ENCODE results near the gene GATAD2A. TPM values are rescaled to one million over a fixed set of nuclear protein-coding genes. Genes with fewer than 3 reads are reported as not detected.

The GATAD2A gene
- total RNA-seq, 1 experiment from 2014 or later, result 80.3 TPM

DNA sequence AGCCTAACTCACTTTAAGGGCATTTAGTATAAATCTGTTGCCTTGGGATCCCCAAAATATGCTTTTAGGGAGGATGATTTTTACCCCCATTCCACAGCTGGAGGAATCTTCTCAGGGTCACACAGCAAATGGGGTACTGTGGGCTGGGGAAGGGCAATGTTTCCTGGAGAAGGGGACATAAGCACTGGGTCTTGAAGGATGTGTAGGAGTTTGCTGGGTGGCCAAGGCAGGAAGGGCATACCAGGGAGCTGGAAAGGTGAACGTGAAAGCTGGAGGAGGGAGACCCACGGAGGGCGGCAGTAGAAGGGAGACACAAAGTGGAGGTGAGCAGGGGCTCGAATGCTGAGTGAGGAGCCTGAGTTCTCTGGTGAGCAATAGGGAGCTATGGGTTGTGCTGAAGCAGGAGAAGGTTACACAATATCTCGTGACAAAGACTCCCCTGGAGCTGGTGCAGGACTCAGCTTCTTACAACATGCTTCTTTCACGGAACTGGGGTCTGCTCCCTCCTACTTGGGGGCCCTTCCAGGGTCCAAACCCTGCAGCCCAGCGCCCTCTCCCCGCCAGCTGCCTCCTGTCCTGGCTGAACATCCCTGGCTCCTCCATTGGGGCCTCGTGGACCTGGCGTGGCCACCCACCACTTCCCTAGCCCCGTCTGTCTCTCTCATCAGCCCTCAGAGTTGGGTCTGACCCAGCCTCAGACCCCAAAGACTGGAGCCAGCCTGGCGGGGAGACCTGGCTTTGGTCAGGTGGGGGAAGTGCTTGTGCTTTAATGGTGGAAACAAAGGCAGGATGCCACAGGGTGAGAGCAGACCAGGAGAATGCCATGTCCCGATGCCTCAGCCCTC is 143.7 kb downstream of the GATAD2A start:
- in situ Hi-C loops (cut with HindIII; ENCODE audit: low sequenced_read_pairs), result no loop called here
- no peak for DNase-seq (ENCODE audit: low spot score)

GRCh38 chr19:19549804-19550464 is 144.5 kb downstream of the GATAD2A start:
- no peak for DNase-seq (ENCODE audit: low spot score)
- in situ Hi-C loops (cut with HindIII; ENCODE audit: low sequenced_read_pairs), result no loop called here

- in situ Hi-C loops (cut with HindIII; ENCODE audit: low sequenced_read_pairs), result no loop called here
- no peak for DNase-seq (ENCODE audit: low spot score)
These were observed 145.0 kb downstream of the GATAD2A start for GRCh38 chr19:19550485-19550929.

- DNase-seq (ENCODE audit: low spot score), result no peak
- in situ Hi-C loops (cut with HindIII; ENCODE audit: low sequenced_read_pairs), result no loop called here
These were observed 145.7 kb downstream of the GATAD2A start for GRCh38 chr19:19550972-19551852.

DNA sequence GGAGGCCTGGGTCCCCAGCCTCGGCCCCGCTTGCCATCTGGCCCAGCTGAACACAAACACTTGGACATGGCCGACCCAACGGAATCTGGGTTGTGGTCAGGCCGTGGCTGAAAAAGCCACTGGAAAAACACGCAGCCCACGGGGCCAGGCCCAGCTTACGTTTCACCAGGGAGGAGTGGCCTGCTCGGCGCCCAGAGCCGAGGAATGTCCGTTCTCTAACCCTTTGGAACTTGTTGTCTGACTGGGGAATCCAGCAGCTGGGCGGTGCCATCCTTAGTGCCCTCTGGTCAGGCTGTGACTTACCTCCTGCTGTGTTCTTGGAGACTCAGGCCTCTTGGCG is 146.3 kb downstream of the GATAD2A start:
- no peak for DNase-seq (ENCODE audit: low spot score)
- in situ Hi-C loops (cut with HindIII; ENCODE audit: low sequenced_read_pairs), result no loop called here

DNA sequence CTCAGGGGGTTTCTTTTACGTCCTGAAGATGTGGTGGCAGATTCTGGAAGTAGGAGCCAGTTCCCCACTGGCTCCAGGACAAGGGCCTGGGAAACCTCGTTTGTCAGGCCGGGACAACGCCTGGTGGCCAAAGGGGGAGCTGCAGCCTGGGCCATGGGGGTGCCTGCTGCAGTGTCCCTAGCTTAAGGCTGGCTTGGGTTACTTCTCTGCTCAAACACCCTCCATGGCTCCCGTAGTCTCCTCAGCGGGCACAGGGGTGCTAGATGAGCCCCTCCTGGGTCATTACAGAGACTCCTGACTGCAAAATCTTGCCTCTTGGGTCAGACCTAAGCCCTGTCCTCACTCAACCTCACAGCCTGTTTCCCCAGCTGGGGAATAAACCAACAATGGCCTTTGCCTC is 147.3 kb downstream of the GATAD2A start:
- in situ Hi-C loops (cut with HindIII; ENCODE audit: low sequenced_read_pairs), result no loop called here
- no peak for DNase-seq (ENCODE audit: low spot score)

- in situ Hi-C loops (cut with HindIII; ENCODE audit: low sequenced_read_pairs), result no loop called here
These were observed 148.2 kb downstream of the GATAD2A start for GRCh38 chr19:19553670-19554069.

DNA sequence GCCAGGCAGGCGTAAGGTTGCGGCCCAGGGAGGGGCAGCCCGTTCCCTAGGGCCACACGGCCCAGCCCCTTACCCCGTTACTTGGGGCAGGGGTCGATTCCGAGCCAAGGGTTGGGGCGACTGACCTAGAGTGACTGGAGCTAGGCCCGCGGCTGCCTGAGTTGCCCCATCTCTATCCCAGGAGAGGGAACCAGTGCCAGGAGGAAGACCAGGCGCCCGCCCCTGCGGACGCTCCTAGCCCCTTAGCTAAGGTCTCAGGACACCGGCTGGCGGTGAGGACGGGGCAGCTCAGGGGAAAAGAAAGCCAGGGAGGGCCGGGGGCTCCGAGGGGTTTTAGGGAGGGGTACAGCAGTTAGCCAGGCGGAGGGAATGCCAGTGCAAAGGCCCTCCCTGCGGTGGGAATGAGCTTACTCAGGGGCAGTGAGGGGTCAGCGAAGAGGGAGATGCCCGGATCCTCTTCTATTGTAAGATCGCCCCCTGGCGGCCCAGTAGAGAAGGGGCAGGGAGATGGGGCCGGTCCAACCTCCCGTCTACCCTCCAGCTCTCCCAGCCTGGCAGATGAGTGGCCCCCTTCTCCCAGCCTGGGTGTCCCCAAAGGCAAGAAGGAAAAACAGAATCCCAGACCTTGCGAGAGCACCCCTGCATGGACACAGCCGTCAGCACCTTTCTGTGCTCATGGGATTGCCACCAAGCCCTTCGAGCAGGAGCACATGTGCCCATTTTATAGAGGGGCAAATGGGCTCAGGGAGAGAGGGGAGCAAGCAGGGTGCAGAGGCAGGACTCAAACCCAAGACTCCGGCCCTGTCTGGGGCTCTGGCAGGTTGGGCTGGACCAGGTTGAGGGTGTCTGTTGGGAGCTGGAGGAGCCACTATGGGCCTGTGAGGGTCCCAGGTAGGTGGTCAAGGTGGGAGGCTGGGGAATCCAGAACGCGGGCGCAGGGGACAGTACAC is 148.9 kb downstream of the GATAD2A start:
- in situ Hi-C loops (cut with HindIII; ENCODE audit: low sequenced_read_pairs), result no loop called here
- no peak for DNase-seq (ENCODE audit: low spot score)

More at GRCh38 chr19:19553670-19554069, 148.2 kb downstream of the GATAD2A start:
- no peak for DNase-seq (ENCODE audit: low spot score)

DNA sequence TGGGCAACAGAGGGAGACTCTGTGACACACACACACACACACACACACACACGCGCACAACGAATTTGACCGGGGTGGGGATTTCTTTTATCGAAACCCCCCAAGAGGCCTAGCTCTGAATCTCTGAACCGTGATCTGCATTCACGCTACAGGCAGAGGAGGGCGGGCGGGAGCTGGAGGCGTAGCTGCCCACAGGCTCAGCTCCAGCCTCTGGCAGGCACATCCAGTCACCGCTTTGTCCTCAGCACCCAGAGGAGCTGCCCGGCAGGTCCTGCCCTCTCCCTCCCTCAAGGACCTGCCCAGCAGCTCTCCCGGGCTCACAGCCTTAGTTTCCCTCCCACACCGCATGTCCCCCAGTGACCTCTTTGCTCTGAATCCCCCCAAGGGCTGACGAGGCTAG is 152.6 kb downstream of the GATAD2A start:
- in situ Hi-C loops (cut with HindIII; ENCODE audit: low sequenced_read_pairs), result no loop called here
- DNase-seq (ENCODE audit: low spot score), result no peak

Other genes with a start within 250 kb of the GATAD2A start
- gene MEF2B, start 235.4 kb upstream of the GATAD2A start, total RNA-seq (2014; rRNA removed; shearing (Covaris generic)), result 2.9 TPM in 1 of 2 replicates, not detected in the other
- gene BORCS8, start 213.5 kb upstream of the GATAD2A start, total RNA-seq (2014; rRNA removed; shearing (Covaris generic)), result 21.4 and 30.2 TPM in 2 replicates
- gene RFXANK, start 213.4 kb upstream of the GATAD2A start, total RNA-seq (2014; rRNA removed; shearing (Covaris generic)), result 131 and 162 TPM in 2 replicates
- 19.1 and 22.2 TPM in 2 replicates for gene NR2C2AP, start 202.3 kb upstream of the GATAD2A start, total RNA-seq (2014; rRNA removed; shearing (Covaris generic))
- 0.37 TPM in 1 of 2 replicates, not detected in the other for gene NCAN, start 193.7 kb upstream of the GATAD2A start, total RNA-seq (2014; rRNA removed; shearing (Covaris generic))
- 2.2 TPM in 1 of 2 replicates, not detected in the other for gene TM6SF2, start 132.4 kb upstream of the GATAD2A start, total RNA-seq (2014; rRNA removed; shearing (Covaris generic))
- 37.2 and 65.6 TPM in 2 replicates for gene SUGP1, start 85.2 kb upstream of the GATAD2A start, total RNA-seq (2014; rRNA removed; shearing (Covaris generic))
- gene MAU2, start 84.8 kb upstream of the GATAD2A start, total RNA-seq (2014; rRNA removed; shearing (Covaris generic)), result 18.2 and 25.5 TPM in 2 replicates
- gene TSSK6, start 109.9 kb downstream of the GATAD2A start, total RNA-seq (2014; rRNA removed; shearing (Covaris generic)), result 2.4 and 8.3 TPM in 2 replicates
- 182 and 261 TPM in 2 replicates for gene NDUFA13, start 110.5 kb downstream of the GATAD2A start, total RNA-seq (2014; rRNA removed; shearing (Covaris generic))
- 0.37 TPM in 2 replicates for gene YJEFN3, start 123.2 kb downstream of the GATAD2A start, total RNA-seq (2014; rRNA removed; shearing (Covaris generic))
- gene CILP2, start 132.6 kb downstream of the GATAD2A start, total RNA-seq (2014; rRNA removed; shearing (Covaris generic)), result 0.12 and 0.37 TPM in 2 replicates
- gene PBX4, start 213.0 kb downstream of the GATAD2A start, total RNA-seq (2014; rRNA removed; shearing (Covaris generic)), result 2.2 and 7.7 TPM in 2 replicates
- 5.6 and 6.3 TPM in 2 replicates for gene LPAR2, start 222.5 kb downstream of the GATAD2A start, total RNA-seq (2014; rRNA removed; shearing (Covaris generic))
- 5.8 and 21.8 TPM in 2 replicates for gene GMIP, start 238.0 kb downstream of the GATAD2A start, total RNA-seq (2014; rRNA removed; shearing (Covaris generic))

All from G401 (cell line).